ENCODE results near the gene PIKFYVE. TPM values are rescaled to one million over a fixed set of nuclear protein-coding genes. Genes with fewer than 3 reads are reported as not detected.

Gene PIKFYVE
- total RNA-seq, 1 experiment from 2014 or later, result 27.2 TPM

DNA sequence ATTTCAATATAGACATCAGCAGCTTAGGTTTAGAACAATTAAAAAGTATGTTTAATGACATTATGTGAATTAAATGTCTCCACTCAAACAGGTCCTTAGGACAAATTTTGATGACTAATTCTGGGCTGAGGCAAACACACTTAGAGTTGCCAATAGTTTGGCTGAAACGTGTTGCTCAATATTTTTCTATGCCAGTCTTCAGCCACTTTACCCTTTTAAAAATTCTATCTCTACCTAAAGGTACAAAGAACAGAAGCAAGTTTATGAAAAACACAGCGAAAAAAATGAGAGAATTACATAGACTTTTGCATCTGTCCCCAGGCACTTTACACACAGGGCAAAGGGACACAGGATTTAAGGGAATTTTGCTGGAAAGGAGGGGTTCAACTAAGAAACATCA is 15.7 kb upstream of the PIKFYVE start:
- no peak overlapping the region for H3K56ac ChIP-seq (ENCODE audit: insufficient read length, low read depth, low read length)
- peak overlapping the region; percentile 72 to 88 (median 81); a peak in 5 of 7 replicates for H3K27ac Mint-ChIP-seq
- no peak overlapping the region; a peak in 1 of 5 replicates for H3K4me3 Mint-ChIP-seq
- no peak overlapping the region for H3K27ac ChIP-seq (ENCODE audit: insufficient read length, low read depth, low read length)
- no peaks in the 10 kb centered on the region for H3K9me3 Mint-ChIP-seq
- H2AK5ac ChIP-seq (ENCODE audit: insufficient read length, low read length), result no peak overlapping the region
- no peak for DNase-seq
- no peak overlapping the region for H2BK15ac ChIP-seq (ENCODE audit: low read depth, low read length)
- H3K27me3 Mint-ChIP-seq (ENCODE audit: low read depth), result no peaks in the 10 kb centered on the region
- TF ChIP-seq, protein P1, sequence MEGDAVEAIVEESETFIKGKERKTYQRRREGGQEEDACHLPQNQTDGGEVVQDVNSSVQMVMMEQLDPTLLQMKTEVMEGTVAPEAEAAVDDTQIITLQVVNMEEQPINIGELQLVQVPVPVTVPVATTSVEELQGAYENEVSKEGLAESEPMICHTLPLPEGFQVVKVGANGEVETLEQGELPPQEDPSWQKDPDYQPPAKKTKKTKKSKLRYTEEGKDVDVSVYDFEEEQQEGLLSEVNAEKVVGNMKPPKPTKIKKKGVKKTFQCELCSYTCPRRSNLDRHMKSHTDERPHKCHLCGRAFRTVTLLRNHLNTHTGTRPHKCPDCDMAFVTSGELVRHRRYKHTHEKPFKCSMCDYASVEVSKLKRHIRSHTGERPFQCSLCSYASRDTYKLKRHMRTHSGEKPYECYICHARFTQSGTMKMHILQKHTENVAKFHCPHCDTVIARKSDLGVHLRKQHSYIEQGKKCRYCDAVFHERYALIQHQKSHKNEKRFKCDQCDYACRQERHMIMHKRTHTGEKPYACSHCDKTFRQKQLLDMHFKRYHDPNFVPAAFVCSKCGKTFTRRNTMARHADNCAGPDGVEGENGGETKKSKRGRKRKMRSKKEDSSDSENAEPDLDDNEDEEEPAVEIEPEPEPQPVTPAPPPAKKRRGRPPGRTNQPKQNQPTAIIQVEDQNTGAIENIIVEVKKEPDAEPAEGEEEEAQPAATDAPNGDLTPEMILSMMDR (conservative IDR thresholded peaks at IDR 0.05), result no peak
- H3K23me2 ChIP-seq (ENCODE audit: insufficient read length, low read depth, low read length, poor library complexity, severe bottlenecking), result peaks cover 6% of the 10 kb centered on the region
- H3T11ph ChIP-seq (ENCODE audit: low read length), result no peak overlapping the region
- no peak overlapping the region for H3K4ac ChIP-seq (ENCODE audit: low read depth, low read length)
- no peak overlapping the region for H4K5ac ChIP-seq (ENCODE audit: insufficient read length, low read depth, low read length)
- no peaks in the 10 kb centered on the region for H3K9me3 ChIP-seq (ENCODE audit: control insufficient read depth, low read depth, low read length)
- H4K91ac ChIP-seq (ENCODE audit: insufficient read length, low read depth, low read length), result no peak overlapping the region
- H3K23ac ChIP-seq (ENCODE audit: insufficient read length, low read depth, low read length), result no peak overlapping the region
- WGBS (ENCODE audit: extremely low coverage, insufficient read length, low lambda C conversion rate), result no CpG with 5 or more reads among the region's 2 CpGs
- H3K79me1 ChIP-seq (ENCODE audit: insufficient read depth, low read depth, low read length, poor library complexity, severe bottlenecking), result peaks cover 7% of the 10 kb centered on the region
- no peak overlapping the region for H3K18ac ChIP-seq (ENCODE audit: insufficient read length, low read depth, low read length)
- no peak overlapping the region for H2BK5ac ChIP-seq (ENCODE audit: insufficient read length, low read length)
- H3K4me1 Mint-ChIP-seq, result peaks cover 34 to 40% of the 10 kb centered on the region in 2 experiments
- H3K79me2 ChIP-seq (ENCODE audit: insufficient read depth, low read length), result peaks cover 11% of the 10 kb centered on the region; the same call in 1 of the 2 replicates
- H2BK120ac ChIP-seq (ENCODE audit: low read depth, low read length, poor library complexity, severe bottlenecking), result no peak overlapping the region
- H2BK20ac ChIP-seq (ENCODE audit: low read depth, low read length, poor library complexity, severe bottlenecking), result no peak overlapping the region
- no peaks in the 10 kb centered on the region for H4K20me1 ChIP-seq (ENCODE audit: control insufficient read depth, insufficient read depth, insufficient read length)
- no peak overlapping the region for H3K4me2 ChIP-seq (ENCODE audit: insufficient read depth, insufficient read length, low read length)
- no peak overlapping the region for H4K8ac ChIP-seq (replicated peaks; ENCODE audit: insufficient read length, low read depth, low read length)
- H3K27me3 ChIP-seq (ENCODE audit: insufficient read depth, low read length), result no peaks in the 10 kb centered on the region
- no peak overlapping the region for H3K14ac ChIP-seq (ENCODE audit: insufficient read depth, low read length)
- H2BK12ac ChIP-seq (ENCODE audit: insufficient read length, low read depth, low read length), result no peak overlapping the region
- H3K36me3 Mint-ChIP-seq (ENCODE audit: insufficient read depth in 1 of 3, low read depth in 3 of 3), result peaks cover 62 to 84% (median 75%) of the 10 kb centered on the region in 3 experiments
- H3K4me1 ChIP-seq (ENCODE audit: insufficient read depth, low read length), result peaks cover 2% of the 10 kb centered on the region; the same call in 1 of the 2 replicates
- H3K9ac ChIP-seq (ENCODE audit: extremely low read depth, insufficient read length, low read length), result no peak overlapping the region
- H2AFZ ChIP-seq (ENCODE audit: low read length), result no peak overlapping the region
